Astrocyte (in vitro differentiated cells and primary cell): ENCODE results near the gene KLHL17. TPM values are rescaled to one million over a fixed set of nuclear protein-coding genes. Genes with fewer than 3 reads are reported as not detected.

Experiments
- DNase-seq: peaks from one replicate; pipeline ENCODE4 v3.0.0-alpha.2; 2010; ENCODE audit warnings: low read depth
- FAIRE-seq: peaks from 2 replicates; lab custom pipeline; 2011; peaks lifted over from hg19 to GRCh38; lab: Jason Lieb, UNC
- H2AFZ ChIP-seq: 2 replicates; pipeline ENCODE4 v1.6.0; 2012; ENCODE audit warnings: low read depth, low read length, inconsistent platforms
- H3K27ac ChIP-seq: 2 replicates; pipeline ENCODE4 v1.5.1; 2011; ENCODE audit warnings: low read depth, low read length, inconsistent platforms
- H3K27me3 ChIP-seq: 2 replicates; pipeline ENCODE4 v1.6.0; 2011; ENCODE audit warnings: low read length, inconsistent platforms; ENCODE audit not compliant: insufficient read depth
- H3K36me3 ChIP-seq: 2 replicates; pipeline ENCODE4 v1.5.1; 2011; ENCODE audit warnings: low read length, inconsistent platforms; ENCODE audit not compliant: insufficient read depth
- H3K4me1 ChIP-seq: 2 replicates; pipeline ENCODE4 v1.5.1; 2011; ENCODE audit warnings: low read length, inconsistent platforms; ENCODE audit not compliant: insufficient read depth
- H3K4me2 ChIP-seq: 2 replicates; pipeline ENCODE4 v1.6.0; 2012; ENCODE audit warnings: low read length, inconsistent platforms
- H3K4me3 ChIP-seq: 2 replicates; pipeline ENCODE4 v1.5.1; 2011; ENCODE audit warnings: low read depth, mild to moderate bottlenecking, low read length, inconsistent platforms; ENCODE audit not compliant: insufficient read depth
- H3K79me2 ChIP-seq: 2 replicates; pipeline ENCODE4 v1.6.0; 2012; ENCODE audit warnings: mild to moderate bottlenecking, low read length, inconsistent platforms; ENCODE audit not compliant: insufficient read depth
- H3K9ac ChIP-seq: 2 replicates; pipeline ENCODE4 v1.6.0; 2012; ENCODE audit warnings: mild to moderate bottlenecking, low read length, inconsistent platforms
- H3K9me3 ChIP-seq: 2 replicates; pipeline ENCODE4 v1.5.1; 2012; ENCODE audit warnings: low read depth, mild to moderate bottlenecking, low read length, inconsistent platforms; ENCODE audit not compliant: insufficient read depth
- H4K20me1 ChIP-seq: 2 replicates; pipeline ENCODE4 v1.6.0; 2012; ENCODE audit warnings: low read length, inconsistent platforms; ENCODE audit not compliant: insufficient read depth
- H3K27ac Mint-ChIP-seq: one replicate; pipeline ENCODE4 v1.8.0; 2021; ENCODE audit warnings: mild to moderate bottlenecking, mixed read lengths; ENCODE audit not compliant: unreplicated experiment
- H3K27me3 Mint-ChIP-seq: one replicate; pipeline ENCODE4 v1.8.0; 2021; ENCODE audit warnings: low read depth, mixed read lengths; ENCODE audit not compliant: unreplicated experiment
- H3K36me3 Mint-ChIP-seq: one replicate; pipeline ENCODE4 v1.8.0; 2021; ENCODE audit warnings: low read depth, mixed read lengths; ENCODE audit not compliant: unreplicated experiment
- H3K4me1 Mint-ChIP-seq: one replicate; pipeline ENCODE4 v1.8.0; 2021; ENCODE audit warnings: low read depth, mixed read lengths; ENCODE audit not compliant: unreplicated experiment
- H3K4me3 Mint-ChIP-seq: one replicate; pipeline ENCODE4 v1.8.0; 2021; ENCODE audit warnings: mild to moderate bottlenecking, moderate library complexity, mixed read lengths; ENCODE audit not compliant: unreplicated experiment
- H3K9me3 Mint-ChIP-seq: one replicate; pipeline ENCODE4 v1.8.0; 2021; ENCODE audit warnings: mild to moderate bottlenecking, mixed read lengths; ENCODE audit not compliant: unreplicated experiment
- EZH2 ChIP-seq: IDR thresholded peaks from 2 replicates; pipeline ENCODE4 v1.6.1; 2012; ENCODE audit warnings: mild to moderate bottlenecking, low read length, inconsistent platforms; ENCODE audit not compliant: insufficient read depth
- total RNA-seq: library from RNA; stranded (reverse); gene quantifications from 2 replicates; pipeline ENCODE4 v1.2.1, GENCODE V29; 2021
- TF ChIP-seq, protein P1 (sequence below): IDR thresholded peaks from 2 replicates; pipeline ENCODE4 v1.5.1; 2011; ENCODE audit warnings: low read depth, mild to moderate bottlenecking, inconsistent platforms, low read length, moderate library complexity; ENCODE audit not compliant: insufficient read depth

KLHL17 gene
- total RNA-seq, 1 donor from 2014 or later = 25.9 TPM

DNA sequence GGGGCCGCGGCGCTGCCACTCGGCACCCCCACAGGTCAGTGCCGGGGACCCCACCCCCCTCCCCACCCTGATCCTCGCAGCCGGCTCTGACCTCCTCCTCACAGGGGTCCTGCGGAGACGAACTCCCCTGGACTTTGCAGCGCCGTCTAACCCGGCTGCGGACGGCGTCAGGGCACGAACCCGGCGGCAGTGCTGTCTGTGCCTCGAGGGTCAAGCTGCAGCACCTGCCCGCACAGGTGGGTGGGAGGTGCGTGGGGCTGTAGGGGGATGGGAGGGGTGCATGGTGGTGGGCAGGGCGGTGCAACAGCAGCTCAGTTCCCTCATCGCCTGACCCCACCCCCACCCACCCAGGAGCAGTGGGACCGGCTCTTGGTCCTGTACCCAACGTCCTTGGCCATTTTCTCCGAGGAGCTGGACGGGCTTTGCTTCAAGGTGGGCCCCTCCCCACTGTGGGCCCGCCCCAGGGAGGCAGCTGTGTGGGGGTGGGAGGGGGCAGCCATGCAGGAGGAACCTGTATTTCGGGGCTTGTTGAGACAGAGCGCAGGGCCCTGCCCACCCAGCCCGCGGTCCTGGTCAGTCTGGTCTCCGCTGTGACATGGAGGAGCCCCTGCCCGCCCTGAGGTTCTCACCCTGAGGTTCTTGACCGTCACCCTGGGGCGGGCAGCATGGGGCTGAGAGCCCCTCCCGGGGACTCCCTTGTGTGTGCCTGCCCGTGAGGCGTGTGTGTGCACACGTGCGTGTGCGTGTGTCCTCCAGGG lies 10.8 kb downstream of the KLHL17 start:
- H3K4me2 ChIP-seq = no peak overlapping the region
- H3K36me3 ChIP-seq = no peaks in the 10 kb centered on the region
- H3K79me2 ChIP-seq = no peaks in the 10 kb centered on the region
- peaks cover 15% of the 10 kb centered on the region for H3K4me1 ChIP-seq
- no peaks in the 10 kb centered on the region for H3K9me3 Mint-ChIP-seq
- H3K4me3 ChIP-seq = no peak overlapping the region
- peaks cover 5% of the 10 kb centered on the region for H3K36me3 Mint-ChIP-seq
- H3K9ac ChIP-seq = no peak overlapping the region
- no peak overlapping the region for H2AFZ ChIP-seq
- no peaks in the 10 kb centered on the region for H3K9me3 ChIP-seq
- H4K20me1 ChIP-seq = peaks cover 6% of the 10 kb centered on the region
- H3K27me3 ChIP-seq = no peaks in the 10 kb centered on the region
- no peak overlapping the region for H3K27ac Mint-ChIP-seq
- FAIRE-seq (no peak), DNase-seq (no peak)
- H3K4me1 Mint-ChIP-seq = no peaks in the 10 kb centered on the region
- H3K27ac ChIP-seq = no peak overlapping the region
- H3K27me3 Mint-ChIP-seq = peaks cover 23% of the 10 kb centered on the region
- TF ChIP-seq, protein P1, sequence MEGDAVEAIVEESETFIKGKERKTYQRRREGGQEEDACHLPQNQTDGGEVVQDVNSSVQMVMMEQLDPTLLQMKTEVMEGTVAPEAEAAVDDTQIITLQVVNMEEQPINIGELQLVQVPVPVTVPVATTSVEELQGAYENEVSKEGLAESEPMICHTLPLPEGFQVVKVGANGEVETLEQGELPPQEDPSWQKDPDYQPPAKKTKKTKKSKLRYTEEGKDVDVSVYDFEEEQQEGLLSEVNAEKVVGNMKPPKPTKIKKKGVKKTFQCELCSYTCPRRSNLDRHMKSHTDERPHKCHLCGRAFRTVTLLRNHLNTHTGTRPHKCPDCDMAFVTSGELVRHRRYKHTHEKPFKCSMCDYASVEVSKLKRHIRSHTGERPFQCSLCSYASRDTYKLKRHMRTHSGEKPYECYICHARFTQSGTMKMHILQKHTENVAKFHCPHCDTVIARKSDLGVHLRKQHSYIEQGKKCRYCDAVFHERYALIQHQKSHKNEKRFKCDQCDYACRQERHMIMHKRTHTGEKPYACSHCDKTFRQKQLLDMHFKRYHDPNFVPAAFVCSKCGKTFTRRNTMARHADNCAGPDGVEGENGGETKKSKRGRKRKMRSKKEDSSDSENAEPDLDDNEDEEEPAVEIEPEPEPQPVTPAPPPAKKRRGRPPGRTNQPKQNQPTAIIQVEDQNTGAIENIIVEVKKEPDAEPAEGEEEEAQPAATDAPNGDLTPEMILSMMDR = no peak
- no peak for TF ChIP-seq EZH2
- H3K4me3 Mint-ChIP-seq = no peak overlapping the region

DNA sequence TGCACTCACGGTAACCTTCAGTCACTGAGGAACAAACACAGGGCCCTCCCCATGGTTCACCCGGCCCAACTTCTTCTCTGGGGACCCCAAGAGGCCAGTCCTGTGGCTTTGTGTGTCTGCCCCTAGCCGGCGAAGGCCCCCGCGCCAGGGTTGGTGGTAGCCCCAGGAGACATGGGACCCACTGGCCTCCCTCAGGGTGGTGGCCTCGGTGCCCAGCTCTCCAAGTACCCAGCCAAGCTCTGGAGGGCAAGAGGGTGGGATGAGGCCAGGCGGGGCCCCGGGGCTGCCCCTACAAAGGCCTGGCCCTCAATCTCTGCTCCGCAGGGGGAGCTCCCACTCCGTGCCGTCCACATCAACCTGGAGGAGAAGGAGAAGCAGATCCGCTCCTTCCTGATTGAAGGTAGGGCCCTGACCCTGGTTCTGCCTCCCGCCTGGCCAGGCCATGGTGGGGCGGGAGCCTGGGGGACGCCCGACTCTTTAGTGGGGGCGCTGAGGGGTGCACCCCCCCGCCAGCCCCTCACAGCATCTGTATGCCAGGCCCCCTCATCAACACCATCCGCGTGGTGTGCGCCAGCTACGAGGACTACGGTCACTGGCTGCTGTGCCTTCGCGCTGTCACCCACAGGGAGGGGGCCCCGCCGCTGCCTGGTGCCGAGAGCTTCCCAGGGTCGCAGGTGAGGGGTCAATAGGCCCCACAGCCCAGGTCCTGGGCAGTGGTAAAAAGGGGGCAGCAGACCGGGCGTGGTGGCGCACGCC lies 11.5 kb downstream of the KLHL17 start:
- FAIRE-seq = no peak
- Histone ChIP-seq H3K4me3 (no peak overlapping the region), H3K27ac (no peak overlapping the region), H3K9me3 (no peaks in the 10 kb centered on the region), H3K9ac (no peak overlapping the region), H2AFZ (no peak overlapping the region), H3K4me2 (no peak overlapping the region), H3K79me2 (no peaks in the 10 kb centered on the region), H3K4me1 (peaks cover 7% of the 10 kb centered on the region), H4K20me1 (peaks cover 6% of the 10 kb centered on the region), H3K27me3 (no peaks in the 10 kb centered on the region), H3K36me3 (no peaks in the 10 kb centered on the region)
- Mint-ChIP-seq H3K4me1 (no peaks in the 10 kb centered on the region), H3K27me3 (peaks cover 23% of the 10 kb centered on the region), H3K36me3 (peaks cover 5% of the 10 kb centered on the region), H3K27ac (no peak overlapping the region), H3K4me3 (no peak overlapping the region), H3K9me3 (no peaks in the 10 kb centered on the region)
- TF ChIP-seq EZH2 = no peak
- TF ChIP-seq, protein P1 = no peak
- DNase-seq = no peak
